ENCODE data around the gene DIP2C. TPM values are rescaled to one million over a fixed set of nuclear protein-coding genes. Genes with fewer than 3 reads are reported as not detected.
"Not testable (repeated sequence)": the region's sequence is repeated elsewhere in the genome, so short reads cannot be mapped to it uniquely, and the experiment has no call there.

The DIP2C gene
- total RNA-seq, 2 donors from 2014 or later = 9.6 to 11.9 TPM

GRCh38 chr10:596725-597345 lies 92.6 kb downstream of the DIP2C start:
- Histone ChIP-seq H3K36me3 (replicated peaks in 1 of 2; ENCODE audit: insufficient read depth in 1 of 2, low read depth in 2 of 2) (no peaks in the 10 kb centered on the region), H3K4me1 (peaks cover 26% of the 10 kb centered on the region), H3K4me3 (no peak overlapping the region), H3K9me3 (no peaks in the 10 kb centered on the region), H3K27ac (no peak overlapping the region), H3K27me3 (no peaks in the 10 kb centered on the region)
- intact Hi-C loops (cut with DNase I) = no loop called here
- no peak for DNase-seq
- ATAC-seq = no peak
- 92 to 96% methylated on average over 10 to 17 of the region's 17 CpGs for WGBS, 2 donors
- TF ChIP-seq POLR2A (IDR thresholded peaks at IDR 0.05) (no peak), CTCF (IDR thresholded peaks at IDR 0.05) (no peak)

GRCh38 chr10:596131-596530 lies 93.3 kb downstream of the DIP2C start:
- H3K27ac ChIP-seq; H3K27me3 ChIP-seq; ATAC-seq; intact Hi-C loops (cut with DNase I); H3K4me3 ChIP-seq; H3K36me3 ChIP-seq (replicated peaks in 1 of 2; ENCODE audit: insufficient read depth in 1 of 2, low read depth in 2 of 2); H3K9me3 ChIP-seq; DNase-seq: not testable (repeated sequence)
- WGBS, 2 donors = 94 to 96% methylated on average over 10 of the region's 10 CpGs
- peaks cover 19% of the 10 kb centered on the region for H3K4me1 ChIP-seq

- DNase-seq = no peak
- no peak overlapping the region for H3K4me3 ChIP-seq
- no peak for ATAC-seq
Observed at GRCh38 chr10:595473-595872, 94.0 kb downstream of the DIP2C start.

GRCh38 chr10:594584-595270 lies 94.7 kb downstream of the DIP2C start:
- Histone ChIP-seq H3K27ac (peak overlapping the region in 1 of 4 donors; percentile 58), H3K9me3 (no peaks in the 10 kb centered on the region), H3K27me3 (no peaks in the 10 kb centered on the region), H3K4me3 (no peak overlapping the region), H3K4me1 (peaks cover 10% of the 10 kb centered on the region), H3K36me3 (replicated peaks in 1 of 2; ENCODE audit: insufficient read depth in 1 of 2, low read depth in 2 of 2) (no peaks in the 10 kb centered on the region)
- intact Hi-C loops (cut with DNase I) = no loop called here
- ATAC-seq = no peak
- TF ChIP-seq POLR2A (IDR thresholded peaks at IDR 0.05) (no peak), CTCF (IDR thresholded peaks at IDR 0.05) (no peak)
- 92 to 94% methylated on average over 24 to 28 of the region's 28 CpGs for WGBS, 2 donors
- no peak for DNase-seq

More at GRCh38 chr10:595473-595872, 94.0 kb downstream of the DIP2C start:
- Histone ChIP-seq H3K4me1 (peaks cover 12% of the 10 kb centered on the region), H3K27ac (no peak overlapping the region), H3K27me3 (no peaks in the 10 kb centered on the region), H3K9me3 (no peaks in the 10 kb centered on the region), H3K36me3 (replicated peaks in 1 of 2; ENCODE audit: insufficient read depth in 1 of 2, low read depth in 2 of 2) (no peaks in the 10 kb centered on the region)
- intact Hi-C loops (cut with DNase I) = no loop called here
- no peak for TF ChIP-seq POLR2A (IDR thresholded peaks at IDR 0.05)
- no peak for TF ChIP-seq CTCF (IDR thresholded peaks at IDR 0.05)
- 96 to 98% methylated on average over 12 of the region's 12 CpGs for WGBS, 2 donors

- WGBS, 2 donors = 21 to 34% methylated on average over 17 of the region's 17 CpGs
- intact Hi-C loops (cut with DNase I) = no loop called here
- Histone ChIP-seq H3K9me3 (no peaks in the 10 kb centered on the region), H3K36me3 (replicated peaks in 1 of 2; ENCODE audit: insufficient read depth in 1 of 2, low read depth in 2 of 2) (no peaks in the 10 kb centered on the region), H3K4me3 (no peak overlapping the region), H3K27ac (peak overlapping the region; percentile 24 to 58 (median 35)), H3K4me1 (peaks cover 10% of the 10 kb centered on the region), H3K27me3 (no peaks in the 10 kb centered on the region)
- TF ChIP-seq POLR2A (IDR thresholded peaks at IDR 0.05) (no peak), CTCF (IDR thresholded peaks at IDR 0.05) (no peak)
- ATAC-seq (peak; percentile 77), DNase-seq (peak; percentile 49 to 67 (median 56))
Observed at GRCh38 chr10:593901-594457, 95.5 kb downstream of the DIP2C start.
